Uterus (tissue), 4 donors: Measurements from ENCODE around the gene SLC25A12. TPM values are rescaled to one million over a fixed set of nuclear protein-coding genes. Genes with fewer than 3 reads are reported as not detected.

Source experiments
- DNase-seq, 2 donors: peaks; one replicate each; pipeline ENCODE4 v3.0.0-alpha.2; 2019 to 2020
- H3K27ac ChIP-seq, 2 donors: fragments of 200-600 bp; sonication (generic); 1 replicate in 1 of 2; 2 replicates in 1 of 2; pipeline ENCODE4 v1.5.1; 2016 to 2018
- H3K27me3 ChIP-seq, 2 donors: fragments of 200-600 bp; sonication (generic); one replicate each; pipeline ENCODE4 v1.5.1; 2018 to 2019; ENCODE audit warnings: control low read depth in 1 of 2
- H3K36me3 ChIP-seq, 2 donors: fragments of 200-600 bp; sonication (generic); one replicate each; pipeline ENCODE4 v1.5.1; 2019; ENCODE audit warnings: control low read depth in 1 of 2
- H3K4me1 ChIP-seq, 2 donors: fragments of 200-600 bp; sonication (generic); one replicate each; pipeline ENCODE4 v1.5.1; 2018 to 2019; ENCODE audit warnings: control low read depth in 1 of 2
- H3K4me3 ChIP-seq, 2 donors: fragments of 200-600 bp; sonication (generic); 1 replicate in 1 of 2; 2 replicates in 1 of 2; pipeline ENCODE4 v1.5.1; 2018 to 2019; ENCODE audit warnings: mild to moderate bottlenecking in 1 of 2
- H3K9me3 ChIP-seq, 2 donors: fragments of 200-600 bp; sonication (generic); one replicate each; pipeline ENCODE4 v1.5.1; 2019; ENCODE audit warnings: control low read depth in 1 of 2
- POLR2A ChIP-seq, 2 donors: fragments of 450-650 bp; IDR thresholded peaks; one replicate each; pipeline ENCODE4 v1.6.1; 2016; ENCODE audit warnings: antibody characterized with exemption in 2 of 2, mild to moderate bottlenecking in 1 of 2, moderate library complexity in 1 of 2
- intact Hi-C: fragments of 100-400 bp; cut with DNase I; formaldehyde crosslinking; loops from one replicate; pipeline ENCODE4 v1.15.1; 2023; ENCODE audit warnings: low total_unique reads
- total RNA-seq, 4 donors: library from RNA; depleted of rRNA in 3 of 4; stranded (reverse); fragments of >200 nt in 3 of 4; gene quantifications; one replicate each; pipeline versions ENCODE4 v1.1.0 to v1.2.4, GENCODE V29; 2014 to 2023
- TF ChIP-seq, protein P1 (sequence below), 4 experiments: fragments of 200-600 bp in 2 of 4; fragments of 450-650 bp in 2 of 4; sonication (generic) in 2 of 4; IDR thresholded peaks; one replicate each; pipeline ENCODE4 v1.5.1; 2016 to 2019; ENCODE audit warnings: antibody characterized with exemption in 4 of 4, mild to moderate bottlenecking in 2 of 4, moderate library complexity in 1 of 4
- donor health status: DM: yes; HTN: yes; CAD: no.

The SLC25A12 gene
- total RNA-seq, 4 donors from 2014 or later, result 25.9 to 69.4 (median 35.3) TPM

DNA sequence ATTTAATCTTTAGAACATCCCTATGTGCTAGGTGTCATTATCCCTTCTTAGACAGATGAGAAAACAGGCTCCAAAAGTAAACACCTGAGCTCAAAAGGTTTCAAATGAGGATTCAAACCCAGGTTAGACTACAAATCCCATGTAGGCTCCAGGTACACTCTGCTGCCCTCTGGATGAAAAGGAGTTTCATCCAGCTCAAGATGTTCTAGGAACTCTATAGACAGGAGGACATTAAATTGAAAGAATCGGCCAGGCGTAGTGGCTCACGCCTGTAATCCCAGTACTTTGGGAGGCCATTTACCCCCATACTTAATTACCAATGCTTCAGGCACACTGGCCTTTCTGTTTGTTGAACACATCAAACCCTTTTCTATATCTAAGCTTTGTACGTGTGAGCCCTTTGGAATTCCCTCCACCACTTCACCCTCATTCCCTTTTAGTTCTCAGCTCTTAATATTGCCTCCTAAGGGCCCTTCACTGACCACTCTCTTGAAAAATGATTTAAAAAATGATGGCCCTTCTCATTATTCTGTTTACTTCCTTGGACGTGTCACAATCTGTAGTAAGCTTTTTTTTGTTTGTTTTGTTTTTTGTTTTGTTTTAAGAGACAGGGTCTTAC is 10.7 kb downstream of the SLC25A12 start:
- Histone ChIP-seq H3K9me3 (no peaks in the 10 kb centered on the region), H3K27me3 (no peaks in the 10 kb centered on the region), H3K36me3 (no peaks in the 10 kb centered on the region), H3K27ac (no peak overlapping the region), H3K4me3 (no peak overlapping the region), H3K4me1 (no peaks in the 10 kb centered on the region)
- no peak for TF ChIP-seq POLR2A (IDR thresholded peaks at IDR 0.05)
- TF ChIP-seq, protein P1, sequence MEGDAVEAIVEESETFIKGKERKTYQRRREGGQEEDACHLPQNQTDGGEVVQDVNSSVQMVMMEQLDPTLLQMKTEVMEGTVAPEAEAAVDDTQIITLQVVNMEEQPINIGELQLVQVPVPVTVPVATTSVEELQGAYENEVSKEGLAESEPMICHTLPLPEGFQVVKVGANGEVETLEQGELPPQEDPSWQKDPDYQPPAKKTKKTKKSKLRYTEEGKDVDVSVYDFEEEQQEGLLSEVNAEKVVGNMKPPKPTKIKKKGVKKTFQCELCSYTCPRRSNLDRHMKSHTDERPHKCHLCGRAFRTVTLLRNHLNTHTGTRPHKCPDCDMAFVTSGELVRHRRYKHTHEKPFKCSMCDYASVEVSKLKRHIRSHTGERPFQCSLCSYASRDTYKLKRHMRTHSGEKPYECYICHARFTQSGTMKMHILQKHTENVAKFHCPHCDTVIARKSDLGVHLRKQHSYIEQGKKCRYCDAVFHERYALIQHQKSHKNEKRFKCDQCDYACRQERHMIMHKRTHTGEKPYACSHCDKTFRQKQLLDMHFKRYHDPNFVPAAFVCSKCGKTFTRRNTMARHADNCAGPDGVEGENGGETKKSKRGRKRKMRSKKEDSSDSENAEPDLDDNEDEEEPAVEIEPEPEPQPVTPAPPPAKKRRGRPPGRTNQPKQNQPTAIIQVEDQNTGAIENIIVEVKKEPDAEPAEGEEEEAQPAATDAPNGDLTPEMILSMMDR (IDR thresholded peaks at IDR 0.05), result no peak
- intact Hi-C loops, result no loop called here
- DNase-seq, result no peak

- H3K4me1 ChIP-seq, result no peaks in the 10 kb centered on the region
- intact Hi-C loops, result no loop called here
- H3K36me3 ChIP-seq, result no peaks in the 10 kb centered on the region
- DNase-seq, result no peak
- no peak overlapping the region for H3K27ac ChIP-seq
- no peaks in the 10 kb centered on the region for H3K9me3 ChIP-seq
- no peak overlapping the region for H3K4me3 ChIP-seq
- H3K27me3 ChIP-seq, result no peaks in the 10 kb centered on the region
- no peak for TF ChIP-seq POLR2A (IDR thresholded peaks at IDR 0.05)
- TF ChIP-seq, protein P1 (IDR thresholded peaks at IDR 0.05), result no peak
Observed at GRCh38 chr2:171882089-171882769, 11.8 kb downstream of the SLC25A12 start.

DNA sequence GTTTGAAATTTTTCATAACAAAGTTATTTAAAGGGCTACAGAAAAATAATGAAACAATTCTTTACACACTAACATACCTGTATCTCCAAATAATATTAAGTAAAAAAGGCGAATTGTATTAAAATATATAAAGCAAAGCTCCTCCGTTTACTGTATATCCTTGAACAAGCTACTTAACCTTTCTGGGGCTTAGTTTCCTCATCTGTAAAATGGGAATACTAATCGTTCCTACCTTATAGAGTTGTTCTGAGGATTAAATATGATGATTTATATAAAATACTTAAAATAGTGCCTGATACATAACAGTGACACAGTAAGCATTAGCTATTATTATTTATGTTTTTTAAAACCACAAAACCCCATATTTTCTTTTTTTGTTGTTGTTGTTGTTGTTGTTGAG is 13.3 kb downstream of the SLC25A12 start:
- no peaks in the 10 kb centered on the region for H3K9me3 ChIP-seq
- intact Hi-C loops, result no loop called here
- no peak for TF ChIP-seq POLR2A (IDR thresholded peaks at IDR 0.05)
- TF ChIP-seq, protein P1 (IDR thresholded peaks at IDR 0.05), result no peak
- no peaks in the 10 kb centered on the region for H3K36me3 ChIP-seq
- no peak overlapping the region for H3K27ac ChIP-seq
- no peaks in the 10 kb centered on the region for H3K4me1 ChIP-seq
- no peak overlapping the region for H3K4me3 ChIP-seq
- DNase-seq, result no peak
- no peaks in the 10 kb centered on the region for H3K27me3 ChIP-seq

DNA sequence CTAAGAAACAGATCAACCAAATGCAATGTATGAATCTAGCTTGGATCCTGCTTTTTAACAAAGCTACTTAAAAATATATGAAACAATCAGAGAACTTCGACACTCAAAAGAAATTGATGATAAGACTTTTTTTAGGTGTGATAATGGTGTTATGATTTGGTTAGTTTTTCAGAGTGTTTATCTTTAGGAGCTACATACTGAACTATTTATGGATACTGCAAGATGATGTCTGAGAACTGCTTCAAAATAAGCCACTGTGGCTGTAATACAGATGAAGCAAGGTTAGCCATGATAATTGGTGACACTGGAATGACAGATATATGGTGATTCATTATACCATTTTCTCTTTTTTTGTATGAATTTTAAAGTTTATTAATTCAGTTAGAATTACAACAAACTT is 14.2 kb downstream of the SLC25A12 start:
- TF ChIP-seq, protein P1 (IDR thresholded peaks at IDR 0.05), result no peak
- TF ChIP-seq POLR2A (IDR thresholded peaks at IDR 0.05), result no peak
- no peaks in the 10 kb centered on the region for H3K4me1 ChIP-seq
- DNase-seq, result no peak
- no peak overlapping the region for H3K27ac ChIP-seq
- no peaks in the 10 kb centered on the region for H3K27me3 ChIP-seq
- no peaks in the 10 kb centered on the region for H3K9me3 ChIP-seq
- H3K36me3 ChIP-seq, result no peaks in the 10 kb centered on the region
- intact Hi-C loops, result no loop called here
- no peak overlapping the region for H3K4me3 ChIP-seq

GRCh38 chr2:171878481-171878993 is 15.5 kb downstream of the SLC25A12 start:
- peak overlapping the region in 1 of 2 donors; percentile 18 for H3K27ac ChIP-seq
- TF ChIP-seq, protein P1 (IDR thresholded peaks at IDR 0.05), result no peak
- TF ChIP-seq POLR2A (IDR thresholded peaks at IDR 0.05), result no peak
- no peaks in the 10 kb centered on the region for H3K4me1 ChIP-seq
- H3K27me3 ChIP-seq, result no peaks in the 10 kb centered on the region
- no peak for DNase-seq
- H3K4me3 ChIP-seq, result no peak overlapping the region
- no peaks in the 10 kb centered on the region for H3K36me3 ChIP-seq
- intact Hi-C loops, result no loop called here
- no peaks in the 10 kb centered on the region for H3K9me3 ChIP-seq
